Ishikawa (cell line): ENCODE measurements around the gene KRTAP5-10.

Experiments used
- CEBPB ChIP-seq: IDR thresholded peaks from 2 replicates; pipeline ENCODE4 v1.6.1; 2012
- CREB1 ChIP-seq: IDR thresholded peaks from 2 replicates; pipeline ENCODE4 v1.6.1; 2012; ENCODE audit warnings: low read depth
- EGR1 ChIP-seq: IDR thresholded peaks from 2 replicates; pipeline ENCODE4 v1.6.1; 2012
- EP300 ChIP-seq: IDR thresholded peaks from 2 replicates; pipeline ENCODE4 v1.6.1; 2012; ENCODE audit warnings: borderline replicate concordance
- FOXM1 ChIP-seq: IDR thresholded peaks from 2 replicates; pipeline ENCODE4 v1.6.1; 2012; ENCODE audit warnings: low read depth, borderline replicate concordance
- MAX ChIP-seq: IDR thresholded peaks from 2 replicates; pipeline ENCODE4 v1.6.1; 2012
- NFIC ChIP-seq: IDR thresholded peaks from 2 replicates; pipeline ENCODE4 v1.6.1; 2012
- RAD21 ChIP-seq: IDR thresholded peaks from 2 replicates; pipeline ENCODE4 v1.6.1; 2012; ENCODE audit warnings: low read depth
- REST ChIP-seq: IDR thresholded peaks from 2 replicates; pipeline ENCODE4 v1.6.1; 2012; ENCODE audit warnings: low read depth, mild to moderate bottlenecking
- TAF1 ChIP-seq: IDR thresholded peaks from 2 replicates; pipeline ENCODE4 v1.6.1; 2012; ENCODE audit warnings: low read depth, mild to moderate bottlenecking
- TCF12 ChIP-seq: IDR thresholded peaks from 2 replicates; pipeline ENCODE4 v1.6.1; 2012; ENCODE audit warnings: low read depth
- TEAD4 ChIP-seq: IDR thresholded peaks from 2 replicates; pipeline ENCODE4 v1.6.1; 2012
- USF1 ChIP-seq: IDR thresholded peaks from 2 replicates; pipeline ENCODE4 v1.6.1; 2012
- YY1 ChIP-seq: IDR thresholded peaks from 2 replicates; pipeline ENCODE4 v1.6.1; 2012; ENCODE audit warnings: low read depth
- ZBTB7A ChIP-seq: IDR thresholded peaks from 2 replicates; pipeline ENCODE4 v1.6.1; 2012; ENCODE audit warnings: low read depth

KRTAP5-10 gene

GRCh38 chr11:71527576-71528210 lies 37.7 kb upstream of the KRTAP5-10 start:
- TF ChIP-seq NFIC: no peak
- TF ChIP-seq EP300: no peak
- no peak for TF ChIP-seq TCF12
- TF ChIP-seq TEAD4: no peak
- no peak for TF ChIP-seq CEBPB
- no peak for TF ChIP-seq YY1
- no peak for TF ChIP-seq FOXM1
- TF ChIP-seq REST: no peak
- TF ChIP-seq RAD21: no peak
- no peak for TF ChIP-seq CREB1
- TF ChIP-seq MAX: no peak
- TF ChIP-seq TAF1: no peak
- TF ChIP-seq EGR1: no peak
- no peak for TF ChIP-seq ZBTB7A
- TF ChIP-seq USF1: no peak

GRCh38 chr11:71530602-71531001 lies 34.8 kb upstream of the KRTAP5-10 start:
- no peak for TF ChIP-seq CREB1
- TF ChIP-seq REST: no peak
- no peak for TF ChIP-seq MAX
- TF ChIP-seq NFIC: no peak
- TF ChIP-seq TCF12: no peak
- TF ChIP-seq FOXM1: no peak
- TF ChIP-seq USF1: no peak
- no peak for TF ChIP-seq ZBTB7A

- TF ChIP-seq YY1 (no peak), CEBPB (no peak), USF1 (no peak), TAF1 (no peak), EGR1 (no peak), TCF12 (no peak), FOXM1 (no peak), MAX (no peak), EP300 (no peak), ZBTB7A (no peak), NFIC (no peak), REST (no peak), CREB1 (no peak), TEAD4 (no peak), RAD21 (no peak)
These were observed 33.2 kb upstream of the KRTAP5-10 start for GRCh38 chr11:71532036-71532610.

- TF ChIP-seq USF1 (no peak), EGR1 (no peak), CEBPB (no peak)
These were observed 29.5 kb upstream of the KRTAP5-10 start for GRCh38 chr11:71535825-71536224.
